IPS-18a (cell line): Measurements from ENCODE around the gene MAML3.

Experiments used
- H3K27ac ChIP-seq: one replicate; pipeline ENCODE4 v1.5.1; 2013; ENCODE audit warnings: low read length
- H3K27me3 ChIP-seq: one replicate; pipeline ENCODE4 v1.6.1; 2013; ENCODE audit warnings: mild to moderate bottlenecking, low read length; ENCODE audit not compliant: control insufficient read depth, insufficient read depth
- H3K36me3 ChIP-seq: one replicate; pipeline ENCODE4 v1.6.1; 2013; ENCODE audit warnings: low read depth, low read length; ENCODE audit not compliant: control insufficient read depth
- H3K4me1 ChIP-seq: one replicate; pipeline ENCODE4 v1.6.1; 2013; ENCODE audit warnings: low read depth, low read length; ENCODE audit not compliant: control insufficient read depth
- H3K4me3 ChIP-seq: one replicate; pipeline ENCODE4 v1.5.1; 2013; ENCODE audit warnings: low read length
- H3K9ac ChIP-seq: one replicate; pipeline ENCODE4 v1.6.1; 2013; ENCODE audit warnings: mild to moderate bottlenecking, low read length, moderate library complexity
- H3K9me3 ChIP-seq: one replicate; pipeline ENCODE4 v1.6.1; 2013; ENCODE audit warnings: low read depth, low read length; ENCODE audit not compliant: control insufficient read depth

MAML3 gene

GRCh38 chr4:140123666-140124377 lies 30.2 kb downstream of the MAML3 start:
- Histone ChIP-seq H3K9me3 (no peaks in the 10 kb centered on the region), H3K9ac (no peak overlapping the region), H3K27ac (no peak overlapping the region), H3K4me1 (no peaks in the 10 kb centered on the region), H3K36me3 (no peaks in the 10 kb centered on the region), H3K4me3 (no peak overlapping the region), H3K27me3 (no peaks in the 10 kb centered on the region)

- no peaks in the 10 kb centered on the region for H3K9me3 ChIP-seq
- no peak overlapping the region for H3K9ac ChIP-seq
- no peak overlapping the region for H3K27ac ChIP-seq
- no peaks in the 10 kb centered on the region for H3K36me3 ChIP-seq
- no peak overlapping the region for H3K4me3 ChIP-seq
- H3K27me3 ChIP-seq = no peaks in the 10 kb centered on the region
- no peaks in the 10 kb centered on the region for H3K4me1 ChIP-seq
Measured at GRCh38 chr4:140122891-140123290, 31.1 kb downstream of the MAML3 start.

GRCh38 chr4:140121646-140122045 lies 32.3 kb downstream of the MAML3 start:
- no peaks in the 10 kb centered on the region for H3K27me3 ChIP-seq
- H3K27ac ChIP-seq = no peak overlapping the region
- H3K4me1 ChIP-seq = no peaks in the 10 kb centered on the region
- no peak overlapping the region for H3K9ac ChIP-seq
- no peaks in the 10 kb centered on the region for H3K9me3 ChIP-seq
- H3K36me3 ChIP-seq = no peaks in the 10 kb centered on the region
- H3K4me3 ChIP-seq = no peak overlapping the region

GRCh38 chr4:140118931-140119640 lies 34.9 kb downstream of the MAML3 start:
- Histone ChIP-seq H3K4me1 (no peaks in the 10 kb centered on the region), H3K9me3 (no peaks in the 10 kb centered on the region), H3K27ac (no peak overlapping the region), H3K36me3 (no peaks in the 10 kb centered on the region), H3K27me3 (no peaks in the 10 kb centered on the region), H3K9ac (no peak overlapping the region), H3K4me3 (no peak overlapping the region)

- H3K36me3 ChIP-seq = no peaks in the 10 kb centered on the region
- H3K4me1 ChIP-seq = no peaks in the 10 kb centered on the region
- no peak overlapping the region for H3K4me3 ChIP-seq
- H3K27ac ChIP-seq = no peak overlapping the region
- H3K9me3 ChIP-seq = no peaks in the 10 kb centered on the region
- H3K9ac ChIP-seq = no peak overlapping the region
- no peaks in the 10 kb centered on the region for H3K27me3 ChIP-seq
Measured at GRCh38 chr4:140117947-140118346, 36.0 kb downstream of the MAML3 start.

- Histone ChIP-seq H3K36me3 (no peaks in the 10 kb centered on the region), H3K4me3 (no peak overlapping the region), H3K9me3 (no peaks in the 10 kb centered on the region), H3K4me1 (no peaks in the 10 kb centered on the region), H3K27me3 (no peaks in the 10 kb centered on the region), H3K9ac (no peak overlapping the region), H3K27ac (no peak overlapping the region)
Measured at GRCh38 chr4:140116442-140117104, 37.4 kb downstream of the MAML3 start.

- Histone ChIP-seq H3K27me3 (no peaks in the 10 kb centered on the region), H3K4me3 (no peak overlapping the region), H3K4me1 (no peaks in the 10 kb centered on the region), H3K27ac (no peak overlapping the region), H3K9me3 (no peaks in the 10 kb centered on the region), H3K36me3 (no peaks in the 10 kb centered on the region), H3K9ac (no peak overlapping the region)
Measured at GRCh38 chr4:140115140-140115539, 38.8 kb downstream of the MAML3 start.

- Histone ChIP-seq H3K4me3 (no peak overlapping the region), H3K27ac (no peak overlapping the region), H3K27me3 (no peaks in the 10 kb centered on the region), H3K36me3 (no peaks in the 10 kb centered on the region), H3K4me1 (no peaks in the 10 kb centered on the region), H3K9me3 (no peaks in the 10 kb centered on the region), H3K9ac (no peak overlapping the region)
Measured at GRCh38 chr4:140113653-140114052, 40.3 kb downstream of the MAML3 start.

GRCh38 chr4:140112576-140112975 lies 41.4 kb downstream of the MAML3 start:
- no peaks in the 10 kb centered on the region for H3K27me3 ChIP-seq
- H3K4me3 ChIP-seq = no peak overlapping the region
- no peaks in the 10 kb centered on the region for H3K9me3 ChIP-seq
- H3K27ac ChIP-seq = no peak overlapping the region
- H3K4me1 ChIP-seq = no peaks in the 10 kb centered on the region
- no peak overlapping the region for H3K9ac ChIP-seq
- H3K36me3 ChIP-seq = no peaks in the 10 kb centered on the region

- Histone ChIP-seq H3K36me3 (no peaks in the 10 kb centered on the region), H3K27ac (no peak overlapping the region), H3K27me3 (no peaks in the 10 kb centered on the region), H3K9ac (no peak overlapping the region), H3K9me3 (no peaks in the 10 kb centered on the region), H3K4me1 (no peaks in the 10 kb centered on the region), H3K4me3 (no peak overlapping the region)
Measured at GRCh38 chr4:140111256-140111655, 42.7 kb downstream of the MAML3 start.

GRCh38 chr4:140110542-140111215 lies 43.3 kb downstream of the MAML3 start:
- no peaks in the 10 kb centered on the region for H3K9me3 ChIP-seq
- H3K4me3 ChIP-seq = no peak overlapping the region
- H3K27ac ChIP-seq = no peak overlapping the region
- no peak overlapping the region for H3K9ac ChIP-seq
- no peaks in the 10 kb centered on the region for H3K27me3 ChIP-seq
- H3K36me3 ChIP-seq = no peaks in the 10 kb centered on the region
- no peaks in the 10 kb centered on the region for H3K4me1 ChIP-seq
